Measurements from ENCODE around the gene WHRN. TPM values are rescaled to one million over a fixed set of nuclear protein-coding genes. Genes with fewer than 3 reads are reported as not detected.

The WHRN gene
- total and polyA plus RNA-seq, 2 of the 8 experiments (the other 6 are each of a cell fraction or from before 2014, with no cell fraction given): 4.4 to 7.7 TPM

DNA sequence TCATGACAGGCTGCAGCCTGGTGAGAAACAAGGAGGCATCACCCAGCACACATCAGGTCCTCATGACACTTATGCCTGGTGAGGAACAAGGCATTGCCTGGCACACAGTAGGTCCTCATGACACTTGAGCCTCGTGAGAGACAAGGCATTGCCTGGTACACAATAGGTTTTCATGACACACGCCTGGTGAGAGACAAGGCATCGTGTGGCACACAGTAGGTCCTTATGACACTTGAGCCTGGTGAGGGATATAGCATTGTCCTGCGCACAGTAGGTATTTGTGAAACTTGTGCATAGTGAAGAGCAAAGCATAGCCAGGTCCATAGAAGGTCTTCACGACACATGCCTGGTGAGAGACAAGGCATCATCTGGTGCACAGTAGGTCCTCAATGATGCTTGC, 23.5 kb downstream of the WHRN start:
- Histone ChIP-seq H4K8ac (ENCODE audit: extremely low read depth, insufficient read depth, low read length) (no peak overlapping the region), H2AFZ (ENCODE audit: low read length) (no peak overlapping the region), H3K23ac (ENCODE audit: insufficient read length) (no peak overlapping the region), H4K5ac (ENCODE audit: insufficient read length, low read depth, low read length) (no peak overlapping the region), H4K91ac (replicated peaks; ENCODE audit: insufficient read length, low read length) (no peak overlapping the region), H3K9ac (replicated peaks in 1 of 4; ENCODE audit: extremely low read depth in 1 of 4, low read depth in 3 of 4, low read length in 3 of 4) (no peak overlapping the region), H3K4me1 (replicated peaks in 1 of 4; ENCODE audit: control insufficient read depth in 3 of 4, insufficient read depth in 4 of 4, low read length in 3 of 4) (no peaks in the 10 kb centered on the region; a peak in 1 of 7 replicates), H2BK15ac (ENCODE audit: low read length) (no peak overlapping the region), H2BK20ac (ENCODE audit: low read length) (no peak overlapping the region), H3K79me2 (ENCODE audit: control insufficient read depth in 1 of 2, insufficient read depth in 2 of 2, low read length in 2 of 2) (no peaks in the 10 kb centered on the region), H4K20me1 (replicated peaks in 1 of 2; ENCODE audit: control insufficient read depth in 1 of 2, insufficient read depth in 2 of 2, low read length in 2 of 2) (no peaks in the 10 kb centered on the region), H2BK5ac (ENCODE audit: low read depth, low read length) (no peak overlapping the region), H3K18ac (ENCODE audit: extremely low read depth, low read length) (no peak overlapping the region), H3K56ac (replicated peaks; ENCODE audit: insufficient read length, low read depth, low read length) (no peak overlapping the region), H3K27ac (ENCODE audit: low read depth, low read length) (no peak overlapping the region), H3K79me1 (ENCODE audit: low read depth, low read length) (peaks cover 4% of the 10 kb centered on the region; the same call in 1 of the 2 replicates), H3K4me3 (ENCODE audit: extremely low read depth in 1 of 4, insufficient read depth in 2 of 4, low read depth in 3 of 4, low read length in 4 of 4) (no peak overlapping the region), H3K14ac (ENCODE audit: insufficient read length) (no peak overlapping the region), H3K9me3 (ENCODE audit: insufficient read depth in 2 of 2, low read depth in 1 of 2, low read length in 1 of 2) (no peaks in the 10 kb centered on the region), H2BK120ac (replicated peaks; ENCODE audit: low read depth, low read length) (no peak overlapping the region), H3K4me2 (ENCODE audit: insufficient read depth in 1 of 2, low read depth in 2 of 2, low read length in 2 of 2) (no peak overlapping the region), H3K23me2 (ENCODE audit: low read depth, low read length) (no peaks in the 10 kb centered on the region; the same call in 1 of the 2 replicates), H3K4ac (replicated peaks; ENCODE audit: insufficient read length, low read depth, low read length) (no peak overlapping the region), H2AK5ac (ENCODE audit: low read depth, low read length) (no peak overlapping the region; the same call in 1 of the 2 replicates), H2BK12ac (ENCODE audit: low read depth, low read length) (no peak overlapping the region), H3K36me3 (ENCODE audit: control insufficient read depth in 2 of 4, insufficient read depth in 4 of 4, low read length in 3 of 4) (no peaks in the 10 kb centered on the region; a peak in 1 of 8 replicates), H3K27me3 (replicated peaks in 1 of 4; ENCODE audit: control insufficient read depth in 3 of 4, extremely low read depth in 1 of 4, insufficient read depth in 3 of 4, low read length in 3 of 4) (no peaks in the 10 kb centered on the region)
- TF ChIP-seq FOSL1 (IDR thresholded peaks at IDR 0.05; ENCODE audit: insufficient read depth, low read depth, low read length): no peak
- no peak for TF ChIP-seq RFX5 (IDR thresholded peaks at IDR 0.05; ENCODE audit: borderline replicate concordance, low read depth, low read length)
- TF ChIP-seq CHD1 (IDR thresholded peaks at IDR 0.05; ENCODE audit: low read depth, low read length): no peak
- TF ChIP-seq NRF1 (IDR thresholded peaks at IDR 0.05; ENCODE audit: low read depth, low read length): no peak
- no peak for TF ChIP-seq ZNF274 (IDR thresholded peaks at IDR 0.05; ENCODE audit: borderline replicate concordance, extremely low read depth, low read length)
- TF ChIP-seq E2F6 (IDR thresholded peaks at IDR 0.05): no peak
- no peak for TF ChIP-seq SP4 (IDR thresholded peaks at IDR 0.05; ENCODE audit: low read length)
- no peak for TF ChIP-seq EGR1 (IDR thresholded peaks at IDR 0.05; ENCODE audit: borderline replicate concordance, low read depth, low read length)
- TF ChIP-seq EP300 (IDR thresholded peaks at IDR 0.05; ENCODE audit: borderline replicate concordance in 1 of 2, low read depth in 2 of 2, low read length in 2 of 2): no peak
- WGBS, 2 experiments (ENCODE audit: extremely low coverage in 1 of 2, insufficient coverage in 1 of 2, insufficient read length in 1 of 2, insufficient replicate concordance in 2 of 2, low coverage in 1 of 2, low lambda C conversion rate in 2 of 2, missing lambda C conversion rate in 1 of 2): 97% methylated on average over 5 of the region's 5 CpGs; no CpG with 5 or more reads in 1 of the 2 experiments
- FAIRE-seq: no peak
- POLR2A ChIA-PET (ENCODE audit: partially characterized antibody): no interaction called here
- DNase-seq (ENCODE audit: low read depth in 1 of 2, low spot score in 2 of 2): no peak
- CTCF ChIA-PET (ENCODE audit: partially characterized antibody): no interaction called here

Measured in H1 (cell line).